OCI-M2 (cell line): ENCODE data around the gene GRM1.
"Not testable (repeated sequence)": the region's sequence is repeated elsewhere in the genome, so short reads cannot be mapped to it uniquely, and the experiment has no call there.

Experiments used
- DNase-seq: peaks from one replicate; lab custom pipeline; 2025; ENCODE audit not compliant: unreplicated experiment; lab: John Stamatoyannopoulos, UW

Gene GRM1

DNA sequence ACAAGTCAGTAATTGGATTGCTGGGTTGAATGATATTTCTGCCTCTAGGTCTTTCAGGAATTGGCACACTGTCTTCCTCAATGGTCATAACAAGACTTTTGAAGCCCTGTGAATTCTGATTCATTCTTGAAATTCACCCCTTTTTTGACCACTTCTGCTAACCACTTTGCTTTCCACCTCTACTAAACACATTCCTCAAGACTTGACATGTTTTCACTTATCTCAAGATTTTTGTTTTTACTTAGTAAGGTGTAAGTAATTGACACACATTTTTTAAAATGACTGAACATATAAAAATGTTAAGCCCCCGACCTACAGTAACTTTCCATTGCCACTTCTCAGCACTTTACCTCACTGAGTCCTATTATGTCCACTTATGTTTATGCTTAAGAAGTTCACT is 239.1 kb downstream of the GRM1 start:
- no peak for DNase-seq

DNA sequence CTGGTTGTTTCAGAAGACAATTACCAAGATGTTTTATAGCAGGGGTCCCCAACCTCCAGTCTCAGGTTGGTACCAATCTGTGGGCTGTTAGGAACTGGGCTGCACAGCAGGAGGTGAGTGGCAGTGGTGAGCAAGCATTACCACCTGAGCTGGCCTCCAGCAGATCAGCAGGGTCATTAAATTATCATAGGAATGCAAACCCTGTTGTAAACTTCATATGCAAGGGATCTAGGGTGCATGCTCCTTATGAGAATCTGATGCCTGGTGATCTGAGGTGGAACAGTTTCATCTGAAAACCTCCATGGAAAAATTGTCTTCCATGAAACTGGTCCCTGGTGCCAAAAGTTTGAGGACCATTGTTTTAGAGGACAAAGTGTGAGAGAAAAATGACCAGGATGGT is 240.6 kb downstream of the GRM1 start:
- DNase-seq = no peak

DNA sequence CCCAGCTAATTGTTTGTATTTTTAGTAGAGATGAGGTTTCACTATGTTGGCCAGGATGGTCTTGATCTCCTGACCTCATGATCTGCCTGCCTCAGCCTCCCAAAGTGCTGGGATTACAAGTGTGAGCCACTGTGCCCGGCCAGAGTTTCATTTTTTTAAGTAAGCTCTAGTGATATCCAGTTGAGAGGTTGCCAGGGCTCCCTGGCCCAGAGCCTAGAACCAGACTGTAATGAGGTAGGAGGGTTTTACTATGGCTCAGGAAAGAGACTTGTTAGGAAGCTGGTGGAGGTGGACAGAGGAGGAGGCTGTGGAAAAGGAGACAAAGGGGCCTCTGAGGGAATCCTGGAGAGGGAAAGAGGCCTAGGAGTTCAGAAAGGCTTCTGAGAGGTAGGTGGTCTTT is 242.3 kb downstream of the GRM1 start:
- not testable (repeated sequence) for DNase-seq

DNA sequence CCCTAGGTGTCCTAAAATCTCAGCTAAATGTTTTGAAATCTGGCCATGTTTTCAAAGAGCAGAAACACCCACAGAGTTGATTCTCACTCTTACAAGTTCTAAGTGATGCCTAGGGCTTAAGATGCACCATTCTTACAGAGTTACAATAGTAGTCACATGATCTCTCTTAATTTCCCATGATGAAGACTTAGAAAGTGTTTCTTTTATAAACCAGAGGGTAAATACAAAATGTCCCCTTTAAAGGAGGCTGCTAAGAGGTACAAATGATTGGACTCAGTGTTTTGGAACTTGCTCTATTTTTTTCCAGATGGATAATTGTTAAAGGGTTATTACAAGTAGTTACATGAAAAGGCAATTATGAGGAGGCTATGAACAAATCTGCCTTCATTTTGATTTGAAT is 244.6 kb downstream of the GRM1 start:
- DNase-seq = no peak

DNA sequence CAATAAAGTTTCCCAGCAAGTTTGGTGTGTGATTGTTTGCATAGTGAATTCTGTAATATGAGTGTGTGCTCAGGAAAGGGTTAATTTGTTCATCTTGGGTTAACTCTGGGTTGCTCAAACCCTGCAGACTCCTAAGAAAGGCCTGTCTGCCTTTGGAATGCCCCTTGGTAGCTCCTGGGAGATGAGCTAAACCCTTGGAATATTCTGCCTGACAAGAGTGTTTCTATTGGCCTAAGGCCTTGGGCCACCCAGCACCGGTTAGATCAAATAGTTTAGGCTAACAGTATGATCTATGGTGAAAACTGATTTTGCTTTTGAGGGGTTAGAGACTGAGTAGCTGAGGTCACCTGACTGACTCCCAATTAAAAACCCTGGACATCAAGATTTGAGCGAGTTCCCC is 248.3 kb downstream of the GRM1 start:
- no peak for DNase-seq

DNA sequence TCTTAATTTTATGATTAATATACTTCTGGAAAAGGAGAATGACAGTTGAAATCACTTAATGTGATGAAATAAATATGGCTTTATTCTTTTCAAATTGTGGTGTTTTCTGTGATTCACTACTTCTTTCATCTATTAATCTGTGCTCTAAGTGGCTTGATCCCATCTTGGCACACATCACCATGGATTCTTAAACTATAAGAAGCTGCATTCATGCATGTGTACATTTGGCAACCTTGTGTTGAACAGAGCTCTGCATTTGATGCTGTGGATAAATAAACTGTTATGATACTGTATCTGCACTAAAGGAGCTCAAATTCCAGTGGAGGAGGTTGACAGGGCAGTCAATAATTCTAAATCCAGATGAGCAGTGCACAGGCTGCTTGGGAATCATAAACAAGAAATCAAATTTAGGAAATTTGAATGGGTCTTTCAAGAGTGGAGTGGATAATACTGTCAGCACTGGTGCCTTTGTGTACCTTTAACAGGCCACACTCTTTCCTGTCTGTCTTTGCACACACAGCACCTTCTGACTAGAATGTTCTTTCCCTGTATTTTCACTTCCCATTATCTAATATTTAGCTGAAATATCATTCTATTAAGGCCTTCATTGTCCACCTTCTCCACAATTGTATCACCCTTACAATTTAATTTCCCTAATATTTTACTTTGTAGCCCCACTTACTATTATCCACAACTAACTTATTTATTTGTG is 252.9 kb downstream of the GRM1 start:
- DNase-seq = no peak

DNA sequence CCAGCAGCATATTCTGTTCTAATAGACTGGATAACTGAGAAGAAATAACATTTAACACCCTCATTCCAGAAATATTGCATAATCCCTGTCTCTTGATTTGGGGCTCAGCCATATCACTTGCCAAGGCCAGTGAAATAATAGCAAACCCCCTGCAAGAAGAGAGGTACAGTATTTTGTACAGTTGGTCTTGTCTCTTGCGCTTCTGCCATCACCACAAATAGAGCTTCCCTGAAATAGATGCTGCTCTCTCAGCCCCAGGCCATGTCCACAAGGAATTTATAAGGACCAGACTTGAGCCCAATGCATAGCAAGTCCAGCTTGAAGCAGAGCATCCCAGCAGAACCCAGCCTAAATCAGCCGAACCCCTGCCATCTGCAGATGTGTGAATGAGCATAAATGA is 254.0 kb downstream of the GRM1 start:
- DNase-seq = no peak

DNA sequence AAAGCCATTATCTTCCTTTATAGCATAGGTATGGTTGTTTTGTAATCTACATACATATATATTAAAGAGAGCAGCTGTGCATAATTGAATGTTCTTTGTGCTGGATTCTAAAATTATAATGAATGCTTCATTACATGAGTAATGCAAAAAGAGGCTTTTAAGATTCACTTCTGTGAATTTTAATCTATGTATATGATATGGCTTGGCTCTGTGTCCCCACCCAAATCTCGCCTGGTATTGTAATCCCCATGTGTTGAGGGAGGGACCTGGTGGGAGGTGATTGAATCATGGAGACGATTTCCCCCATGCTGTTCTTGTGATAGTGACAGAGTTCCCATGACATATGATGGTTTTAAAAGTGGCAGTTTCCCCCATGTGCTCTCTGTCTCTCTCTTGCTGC is 255.4 kb downstream of the GRM1 start:
- no peak for DNase-seq

DNA sequence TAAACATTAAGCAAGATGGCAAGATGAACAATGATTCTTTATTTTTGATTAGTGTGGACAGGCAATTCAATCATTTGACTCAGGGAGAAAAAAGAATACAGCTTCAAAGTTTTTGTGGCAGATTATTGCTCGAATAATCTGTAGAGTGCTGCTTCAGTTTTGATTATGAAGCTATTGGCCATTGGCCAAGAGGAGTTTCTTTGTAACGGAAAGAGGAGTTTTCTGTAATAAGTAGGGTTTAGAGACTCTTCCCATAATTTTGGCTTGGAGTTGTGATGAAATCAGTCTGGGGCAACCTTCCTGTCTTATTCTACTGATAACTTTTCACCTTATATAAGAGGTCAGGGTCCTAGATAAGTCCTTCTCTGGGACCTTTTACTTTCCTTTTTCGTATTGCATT is 258.1 kb downstream of the GRM1 start:
- DNase-seq = no peak

DNA sequence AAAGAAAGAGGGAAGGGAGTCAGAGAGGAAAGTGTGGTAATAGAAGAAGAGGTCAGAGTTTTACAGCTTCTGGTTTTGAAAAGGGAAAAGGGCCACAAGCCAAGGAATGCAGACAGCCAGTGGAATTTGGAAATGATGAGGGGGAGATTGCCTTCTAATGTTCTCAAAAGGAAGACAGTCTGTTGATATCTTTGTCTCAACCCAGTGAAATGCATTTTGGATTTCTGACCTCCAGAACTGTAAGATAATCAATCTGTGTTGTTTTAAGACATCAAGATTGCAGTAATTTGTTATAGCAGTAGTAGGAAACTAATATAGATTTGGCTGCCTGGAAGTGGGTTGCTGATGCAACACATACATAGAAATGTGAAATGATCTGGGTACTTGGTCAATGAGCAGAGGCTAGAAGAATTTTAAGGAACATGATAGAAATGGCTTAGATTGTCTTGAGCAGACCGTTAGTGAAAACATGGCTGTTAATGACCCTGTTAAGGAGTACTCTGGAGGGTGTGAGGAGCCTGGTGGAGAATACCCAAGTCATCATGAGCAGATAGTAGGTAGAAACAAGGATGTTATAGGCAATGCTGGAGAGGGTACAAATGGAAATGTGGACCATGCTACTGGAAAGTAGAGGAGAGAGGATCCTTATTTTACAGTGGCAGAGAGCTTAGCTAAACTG is 259.0 kb downstream of the GRM1 start:
- DNase-seq = no peak

DNA sequence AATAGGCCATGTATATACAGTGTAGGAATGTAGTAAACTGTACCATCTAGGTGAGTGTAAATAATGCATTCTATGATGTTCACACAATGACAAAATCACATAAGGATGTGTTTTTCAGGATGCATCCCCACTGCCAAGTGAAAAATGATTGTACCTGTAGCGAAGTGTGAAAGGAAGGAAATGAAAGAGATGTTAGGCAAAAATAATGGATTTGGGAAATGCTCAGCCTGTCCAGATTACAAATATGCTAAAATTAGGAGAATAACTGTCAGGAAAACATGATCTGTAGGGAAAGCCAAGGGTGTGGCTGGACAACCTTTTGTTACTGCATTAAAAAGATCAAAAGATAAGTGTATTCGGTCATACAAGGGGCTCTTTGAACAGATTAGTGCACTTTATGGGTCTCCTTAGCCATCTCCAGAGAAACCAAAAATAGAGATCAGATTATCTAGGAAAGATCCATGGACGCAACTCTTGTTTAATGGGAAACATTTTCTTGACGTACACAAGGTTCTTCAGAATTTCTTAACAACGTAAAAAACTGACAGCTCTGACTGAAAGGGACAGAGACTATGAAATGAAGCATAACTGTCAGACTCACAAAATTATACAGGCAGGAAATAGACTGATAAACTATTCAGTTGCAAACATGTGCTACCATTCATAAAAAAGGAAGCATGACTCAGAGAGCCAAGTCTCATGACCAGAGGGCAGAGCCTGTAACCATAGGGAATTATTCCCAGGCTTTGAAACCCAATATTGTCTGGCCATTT is 261.1 kb downstream of the GRM1 start:
- DNase-seq = no peak

DNA sequence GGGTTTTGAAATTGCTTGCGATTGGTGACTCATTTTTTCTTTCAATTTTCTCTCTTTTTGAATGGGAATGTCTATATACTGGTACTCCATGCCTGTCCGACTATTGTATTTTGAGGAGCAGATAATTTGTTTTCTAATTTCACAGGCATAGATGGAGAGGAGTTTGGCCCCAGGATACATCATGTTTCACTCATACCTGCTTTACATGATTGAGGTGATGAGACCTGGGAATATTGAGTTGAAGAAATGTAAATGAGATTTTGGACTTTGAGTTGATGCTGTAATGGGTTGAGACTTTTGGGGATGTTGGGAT is 261.7 kb downstream of the GRM1 start:
- no peak for DNase-seq

DNA sequence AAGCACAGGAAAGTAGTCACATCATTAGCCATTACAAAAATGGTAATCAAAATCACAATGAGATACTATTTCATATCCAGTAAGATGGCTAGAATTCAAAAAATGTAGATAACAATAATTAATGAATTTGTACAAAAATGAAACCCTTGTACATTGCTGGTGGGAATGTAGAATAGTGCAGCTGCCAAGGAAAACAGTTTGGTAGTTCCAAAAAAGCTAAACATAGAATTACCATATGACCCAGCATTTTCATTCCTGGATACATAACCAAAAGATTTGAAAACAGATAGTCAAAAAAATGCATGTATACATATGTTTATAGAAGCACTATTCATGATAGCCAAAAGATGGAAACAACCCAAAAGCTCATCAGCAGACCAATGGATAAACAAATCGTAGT is 263.6 kb downstream of the GRM1 start:
- no peak for DNase-seq

DNA sequence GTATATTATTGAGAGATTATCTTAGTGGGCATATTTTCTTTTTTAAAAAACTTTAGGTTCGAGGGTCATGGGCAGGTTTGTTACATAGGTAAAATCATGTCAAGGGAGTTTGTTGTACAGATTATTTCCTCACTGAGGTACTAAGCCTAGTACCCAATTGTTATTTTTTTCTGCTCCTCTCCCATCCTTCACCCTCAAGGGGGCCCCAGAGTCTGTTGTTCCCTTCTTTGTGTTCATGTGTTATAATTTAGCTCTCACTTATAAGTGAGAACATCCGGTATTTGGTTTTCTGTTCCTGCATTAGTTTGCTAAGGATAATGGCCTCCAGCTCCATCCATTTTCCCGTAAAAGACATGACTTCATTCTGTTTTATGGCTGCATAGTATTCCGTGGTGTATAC is 266.8 kb downstream of the GRM1 start:
- no peak for DNase-seq

DNA sequence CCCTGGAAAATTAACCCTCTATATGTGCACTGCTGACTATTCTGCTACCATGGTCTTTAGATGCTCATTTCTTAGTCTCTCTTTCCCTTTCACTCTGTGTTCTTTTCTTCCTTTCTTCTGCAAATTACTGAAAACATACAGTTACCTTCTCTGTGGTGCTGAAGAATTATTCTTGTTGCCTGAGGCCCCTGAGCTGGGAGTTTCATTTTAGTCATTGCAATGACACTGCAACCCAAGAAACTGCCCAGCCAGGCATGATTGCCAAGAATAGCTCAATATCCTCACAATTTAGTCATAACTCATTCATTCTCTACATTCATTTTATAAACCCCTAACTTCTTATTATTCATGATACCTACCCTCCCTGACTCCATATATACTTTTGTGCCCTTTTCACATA is 269.0 kb downstream of the GRM1 start:
- DNase-seq = no peak

DNA sequence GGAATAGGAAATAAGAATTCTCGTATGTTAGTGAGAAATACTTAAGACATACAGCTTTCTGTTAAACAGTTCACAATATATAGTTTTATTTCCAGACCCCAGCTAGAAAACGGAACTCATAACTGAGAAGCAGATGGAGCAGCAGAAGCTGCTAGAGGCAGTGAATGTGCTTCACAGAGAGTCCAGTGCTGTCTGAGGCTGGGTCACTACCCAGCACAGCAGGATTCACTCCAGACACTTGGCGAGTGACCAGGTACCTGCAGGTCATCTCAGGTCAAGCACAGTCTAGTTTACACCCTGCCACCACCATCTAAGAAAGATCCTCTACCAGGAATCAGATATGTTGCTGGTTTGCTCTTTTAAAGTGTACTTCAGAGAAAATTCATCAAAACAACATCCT is 271.7 kb downstream of the GRM1 start:
- no peak for DNase-seq

DNA sequence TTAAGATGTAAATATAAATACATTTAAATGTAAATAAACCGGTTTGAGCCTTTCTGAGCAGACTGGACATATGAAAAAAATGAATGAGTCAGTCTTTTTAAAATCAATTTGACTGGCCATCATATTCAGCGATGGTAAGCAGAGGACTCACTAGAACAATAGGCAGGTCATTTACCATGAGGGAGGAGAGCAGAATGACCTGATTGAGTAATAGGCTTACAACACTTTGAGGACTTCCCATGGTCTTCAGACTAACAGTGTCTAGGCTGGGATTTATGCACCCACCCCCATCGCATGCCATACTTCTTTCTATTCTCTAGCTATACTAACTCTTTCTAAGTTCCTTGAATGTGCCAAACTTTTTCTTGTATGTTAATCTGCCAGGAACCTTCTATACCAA is 272.9 kb downstream of the GRM1 start:
- DNase-seq = no peak

DNA sequence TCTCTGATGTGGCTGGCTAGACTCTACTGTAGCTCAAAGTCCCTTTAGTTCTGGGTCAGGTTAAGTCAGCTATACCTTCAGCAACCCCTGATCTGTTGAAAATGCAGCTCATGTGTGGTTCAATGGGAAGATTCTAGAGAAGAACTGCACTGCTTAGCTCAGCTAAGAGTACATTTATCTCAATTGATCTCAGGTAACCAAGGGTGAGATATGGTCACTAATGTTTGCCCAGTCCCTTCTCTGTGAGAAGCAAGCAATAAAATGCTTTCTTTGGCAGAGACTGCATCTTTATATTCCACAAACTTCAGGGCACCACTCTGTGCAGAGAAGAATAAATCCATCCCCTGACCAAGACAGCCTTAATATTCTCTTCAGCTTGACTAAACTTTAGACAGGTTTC is 274.1 kb downstream of the GRM1 start:
- no peak for DNase-seq

DNA sequence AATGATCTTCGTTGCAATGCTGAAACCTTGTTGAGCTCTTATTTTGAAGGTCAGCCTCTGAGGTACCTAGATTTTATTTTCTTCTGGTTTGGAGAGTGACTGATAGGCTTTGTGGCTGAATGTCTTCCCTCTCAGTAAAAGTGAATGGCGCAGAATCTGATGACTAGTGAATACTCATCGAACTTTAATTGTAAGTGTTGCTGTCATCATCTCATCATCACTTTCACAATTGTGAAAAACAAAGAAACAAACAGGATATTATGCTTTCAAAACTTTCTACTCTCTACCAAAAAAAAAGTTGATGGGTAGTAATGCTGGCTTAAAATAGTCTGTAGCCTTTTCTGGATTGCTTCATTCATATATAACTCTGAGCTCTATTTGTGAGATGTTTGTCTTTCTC is 275.3 kb downstream of the GRM1 start:
- DNase-seq = no peak

DNA sequence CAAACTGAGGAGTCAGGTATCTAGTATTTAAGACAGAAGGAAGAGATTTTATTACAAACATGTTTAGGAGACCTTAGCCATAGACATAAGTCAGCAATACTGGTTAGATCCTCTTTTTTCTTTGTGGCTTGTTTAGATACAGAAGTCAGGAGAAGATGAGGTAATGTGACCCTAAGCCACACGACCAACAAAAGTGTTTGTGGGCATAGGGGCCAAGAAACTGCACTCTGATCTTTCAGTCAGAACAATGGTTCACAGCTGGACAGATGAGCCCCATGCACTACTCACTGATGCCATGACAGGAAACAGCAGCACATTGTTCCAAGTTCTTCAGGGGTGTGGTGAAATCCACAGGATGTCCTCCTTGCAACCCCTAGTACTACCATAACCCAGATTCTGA is 276.2 kb downstream of the GRM1 start:
- no peak for DNase-seq

DNA sequence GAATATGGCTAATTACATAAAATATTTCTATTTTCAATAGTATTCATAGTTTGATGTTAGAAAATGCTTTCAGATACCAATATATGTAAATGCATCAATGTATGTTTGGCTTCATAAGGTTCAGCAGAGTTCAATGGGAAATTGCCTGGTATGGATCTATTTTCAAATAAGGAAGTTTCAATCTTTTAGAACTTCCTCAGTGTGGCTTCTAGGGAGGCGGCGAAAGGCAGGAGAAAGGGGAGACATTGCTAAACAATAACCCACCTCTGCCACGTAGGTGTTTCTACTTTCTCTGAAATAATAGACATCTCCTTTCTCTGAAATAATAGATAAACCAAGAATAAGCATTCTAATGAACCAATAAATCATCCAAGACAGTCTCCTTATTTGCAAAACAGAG is 277.1 kb downstream of the GRM1 start:
- no peak for DNase-seq

DNA sequence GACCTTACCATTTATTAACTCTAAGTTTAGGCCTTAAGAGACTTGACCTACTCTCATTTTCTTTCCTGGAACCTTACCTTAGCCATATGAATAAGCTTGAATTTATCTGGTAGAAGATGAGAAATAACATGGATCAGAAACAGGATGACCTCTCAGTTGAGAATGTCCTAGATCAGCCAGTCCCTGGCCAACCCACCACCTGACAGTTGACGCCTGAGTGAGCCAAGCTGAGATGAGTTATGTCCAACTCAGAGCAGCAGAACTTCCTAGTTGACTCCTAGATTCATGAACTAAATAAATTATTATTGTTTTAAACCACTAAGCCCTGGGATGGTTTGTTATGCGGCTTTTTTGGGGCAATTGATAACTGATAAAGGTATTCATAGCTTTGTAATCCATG is 281.8 kb downstream of the GRM1 start:
- no peak for DNase-seq

DNA sequence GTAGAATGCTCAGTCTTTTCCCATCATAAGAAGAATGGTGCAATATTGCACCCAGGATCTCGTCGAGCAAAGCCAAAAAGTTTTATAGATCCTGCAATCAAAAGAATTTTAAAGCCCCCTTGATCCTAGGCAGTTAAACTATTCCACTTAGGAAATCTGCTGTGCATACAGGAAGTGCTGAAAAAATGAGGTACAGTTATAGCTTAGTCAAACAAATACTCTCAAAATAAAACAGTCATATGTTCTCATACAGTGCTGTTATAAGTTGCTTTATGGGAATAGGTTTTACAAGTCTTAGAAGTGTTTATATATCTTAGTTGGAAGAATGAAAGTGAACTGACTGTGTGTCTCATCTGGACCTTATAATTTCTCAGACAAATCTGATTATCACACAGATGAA is 282.2 kb downstream of the GRM1 start:
- no peak for DNase-seq
